ENCODE results near the gene TDRD12.

Gene TDRD12

DNA sequence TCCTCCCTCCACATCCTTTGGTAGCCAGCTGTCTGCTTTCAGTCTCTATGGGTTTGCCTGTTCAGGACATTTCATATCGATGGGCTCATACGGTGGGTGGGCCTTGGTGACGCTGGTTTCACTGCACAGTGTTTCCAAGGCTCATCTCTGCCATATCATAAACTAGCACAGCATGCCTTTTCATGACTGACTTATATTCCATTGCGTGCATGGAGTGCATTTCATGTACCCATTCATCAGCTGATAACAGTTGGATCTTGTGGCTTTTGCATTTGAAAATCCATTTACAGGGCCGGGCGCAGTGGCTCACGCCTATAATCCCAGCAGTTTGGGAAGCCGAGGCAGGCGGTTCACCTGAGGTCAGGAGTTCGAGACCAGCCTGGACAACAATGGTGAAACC, 69.9 kb downstream of the TDRD12 start:
- H3K36me3 ChIP-seq (ENCODE audit: insufficient read depth, low read depth, low read length): no peaks in the 10 kb centered on the region
- no peak overlapping the region for H3K9ac ChIP-seq (ENCODE audit: low read depth, low read length)
- no peaks in the 10 kb centered on the region for H3K27me3 ChIP-seq (ENCODE audit: insufficient read depth, low read length)
- H3K9me3 ChIP-seq (ENCODE audit: insufficient read depth, low read depth, low read length): no peaks in the 10 kb centered on the region
- no peaks in the 10 kb centered on the region for H3K4me1 ChIP-seq (ENCODE audit: insufficient read depth, low read length)
- no peak overlapping the region for H3K27ac ChIP-seq (ENCODE audit: low read length)
- no peak overlapping the region for H3K4me3 ChIP-seq (ENCODE audit: low read length)

DNA sequence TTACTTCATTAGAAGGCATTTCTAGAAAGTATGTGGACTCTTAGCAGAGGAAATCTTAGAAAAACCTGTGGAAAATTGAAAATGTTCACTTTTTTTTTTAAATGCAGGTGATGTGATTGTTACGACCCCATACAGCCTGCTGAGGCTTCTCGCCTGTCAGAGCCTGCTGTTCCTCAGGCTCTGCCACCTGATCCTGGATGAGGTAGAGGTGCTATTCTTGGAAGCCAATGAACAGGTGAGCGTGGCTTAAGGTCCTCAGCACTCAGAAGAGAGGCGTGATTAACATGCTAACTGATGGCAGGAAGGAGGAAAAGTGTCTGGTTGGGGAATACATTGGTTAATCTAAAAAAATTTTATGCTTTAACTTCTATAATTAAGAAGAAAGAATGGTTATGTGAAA, 78.6 kb downstream of the TDRD12 start:
- Histone ChIP-seq H3K36me3 (ENCODE audit: insufficient read depth, low read depth, low read length) (no peaks in the 10 kb centered on the region), H3K9ac (ENCODE audit: low read depth, low read length) (no peak overlapping the region), H3K4me1 (ENCODE audit: insufficient read depth, low read length) (no peaks in the 10 kb centered on the region), H3K4me3 (ENCODE audit: low read length) (no peak overlapping the region), H3K27me3 (ENCODE audit: insufficient read depth, low read length) (no peaks in the 10 kb centered on the region), H3K27ac (ENCODE audit: low read length) (no peak overlapping the region), H3K9me3 (ENCODE audit: insufficient read depth, low read depth, low read length) (no peaks in the 10 kb centered on the region)

DNA sequence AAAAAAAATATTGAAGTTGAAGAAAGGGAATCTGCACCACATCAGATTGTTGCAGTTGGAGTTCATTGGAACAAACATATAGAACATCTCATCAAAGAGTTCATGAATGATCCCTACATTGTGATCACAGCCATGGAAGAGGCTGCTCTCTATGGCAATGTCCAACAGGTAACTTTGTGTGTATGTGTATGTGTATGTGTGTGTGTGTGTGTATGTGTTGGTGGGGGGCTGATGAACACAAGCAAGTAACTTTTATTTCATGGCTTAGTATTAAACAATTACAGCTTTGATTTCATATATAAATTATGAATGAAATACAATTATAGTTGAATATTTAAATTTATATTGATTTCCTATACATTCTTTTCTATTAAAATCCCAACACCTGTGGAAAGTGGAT, 80.6 kb downstream of the TDRD12 start:
- Histone ChIP-seq H3K9ac (ENCODE audit: low read depth, low read length) (no peak overlapping the region), H3K4me1 (ENCODE audit: insufficient read depth, low read length) (no peaks in the 10 kb centered on the region), H3K27ac (ENCODE audit: low read length) (no peak overlapping the region), H3K27me3 (ENCODE audit: insufficient read depth, low read length) (no peaks in the 10 kb centered on the region), H3K36me3 (ENCODE audit: insufficient read depth, low read depth, low read length) (no peaks in the 10 kb centered on the region), H3K9me3 (ENCODE audit: insufficient read depth, low read depth, low read length) (no peaks in the 10 kb centered on the region), H3K4me3 (ENCODE audit: low read length) (no peak overlapping the region)

DNA sequence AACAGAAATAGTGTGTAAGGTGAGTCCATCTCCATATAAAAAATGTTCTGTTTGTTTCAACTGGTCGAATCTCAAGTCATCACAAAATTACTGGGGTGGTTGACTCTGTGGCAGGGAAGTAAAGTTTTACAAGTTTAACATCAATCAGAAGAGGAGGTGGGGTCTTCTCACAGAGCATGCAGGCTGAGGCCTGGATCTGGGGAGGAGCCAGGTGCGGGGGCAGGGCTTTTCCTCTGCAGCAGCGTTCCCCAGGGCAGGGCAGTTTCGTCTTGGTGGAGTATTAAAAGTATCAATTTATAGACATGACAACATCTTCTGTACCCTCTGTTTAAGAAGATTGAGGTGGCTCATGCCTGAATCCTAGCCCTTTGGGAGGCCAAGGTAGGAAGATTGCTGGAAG, 81.2 kb downstream of the TDRD12 start:
- no peak overlapping the region for H3K9ac ChIP-seq (ENCODE audit: low read depth, low read length)
- no peaks in the 10 kb centered on the region for H3K27me3 ChIP-seq (ENCODE audit: insufficient read depth, low read length)
- H3K9me3 ChIP-seq (ENCODE audit: insufficient read depth, low read depth, low read length): no peaks in the 10 kb centered on the region
- no peaks in the 10 kb centered on the region for H3K36me3 ChIP-seq (ENCODE audit: insufficient read depth, low read depth, low read length)
- H3K4me1 ChIP-seq (ENCODE audit: insufficient read depth, low read length): no peaks in the 10 kb centered on the region
- no peak overlapping the region for H3K4me3 ChIP-seq (ENCODE audit: low read length)
- H3K27ac ChIP-seq (ENCODE audit: low read length): no peak overlapping the region

DNA sequence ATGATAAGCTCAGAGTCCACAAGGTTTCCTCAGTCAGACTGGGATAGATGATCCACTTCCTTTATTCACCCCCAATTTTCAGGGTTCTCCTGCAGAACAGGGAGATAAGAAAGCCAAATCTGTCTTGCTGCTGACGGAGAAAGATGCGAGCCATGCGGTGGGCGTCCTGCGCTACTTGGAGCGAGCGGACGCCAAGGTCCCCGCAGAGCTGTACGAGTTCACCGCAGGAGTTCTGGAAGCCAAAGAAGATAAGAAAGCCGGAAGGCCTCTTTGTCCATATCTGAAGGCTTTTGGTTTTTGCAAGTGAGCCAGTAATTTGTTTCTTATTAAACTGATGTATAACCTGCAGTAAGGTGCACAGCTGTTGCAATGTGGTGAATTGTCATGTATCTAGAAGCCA, 83.3 kb downstream of the TDRD12 start:
- no peaks in the 10 kb centered on the region for H3K27me3 ChIP-seq (ENCODE audit: insufficient read depth, low read length)
- H3K36me3 ChIP-seq (ENCODE audit: insufficient read depth, low read depth, low read length): no peaks in the 10 kb centered on the region
- H3K4me3 ChIP-seq (ENCODE audit: low read length): no peak overlapping the region
- H3K9ac ChIP-seq (ENCODE audit: low read depth, low read length): no peak overlapping the region
- H3K4me1 ChIP-seq (ENCODE audit: insufficient read depth, low read length): no peaks in the 10 kb centered on the region
- H3K9me3 ChIP-seq (ENCODE audit: insufficient read depth, low read depth, low read length): no peaks in the 10 kb centered on the region
- no peak overlapping the region for H3K27ac ChIP-seq (ENCODE audit: low read length)

DNA sequence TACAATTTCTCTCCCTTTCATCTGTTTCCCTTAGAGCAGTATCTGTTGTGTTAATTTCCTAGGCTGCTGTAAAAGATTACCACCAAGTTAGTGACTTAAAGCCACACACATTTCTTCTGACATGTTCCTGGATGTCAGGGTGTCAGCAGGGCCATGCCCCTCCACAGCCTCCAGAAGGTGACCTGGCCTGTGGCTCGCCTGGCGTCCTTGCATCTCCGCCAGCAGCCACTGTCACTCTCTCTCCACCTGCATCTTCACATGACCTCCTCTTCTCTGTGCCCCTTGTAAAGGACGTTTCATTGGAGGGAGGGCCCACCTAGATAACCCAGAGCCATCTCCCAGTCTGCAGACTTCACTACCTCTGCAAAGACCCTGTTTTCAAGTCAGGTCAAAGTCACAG, 88.7 kb downstream of the TDRD12 start:
- no peaks in the 10 kb centered on the region for H3K36me3 ChIP-seq (ENCODE audit: insufficient read depth, low read depth, low read length)
- no peaks in the 10 kb centered on the region for H3K9me3 ChIP-seq (ENCODE audit: insufficient read depth, low read depth, low read length)
- no peak overlapping the region for H3K27ac ChIP-seq (ENCODE audit: low read length)
- no peaks in the 10 kb centered on the region for H3K4me1 ChIP-seq (ENCODE audit: insufficient read depth, low read length)
- H3K4me3 ChIP-seq (ENCODE audit: low read length): no peak overlapping the region
- no peak overlapping the region for H3K9ac ChIP-seq (ENCODE audit: low read depth, low read length)
- H3K27me3 ChIP-seq (ENCODE audit: insufficient read depth, low read length): no peaks in the 10 kb centered on the region

DNA sequence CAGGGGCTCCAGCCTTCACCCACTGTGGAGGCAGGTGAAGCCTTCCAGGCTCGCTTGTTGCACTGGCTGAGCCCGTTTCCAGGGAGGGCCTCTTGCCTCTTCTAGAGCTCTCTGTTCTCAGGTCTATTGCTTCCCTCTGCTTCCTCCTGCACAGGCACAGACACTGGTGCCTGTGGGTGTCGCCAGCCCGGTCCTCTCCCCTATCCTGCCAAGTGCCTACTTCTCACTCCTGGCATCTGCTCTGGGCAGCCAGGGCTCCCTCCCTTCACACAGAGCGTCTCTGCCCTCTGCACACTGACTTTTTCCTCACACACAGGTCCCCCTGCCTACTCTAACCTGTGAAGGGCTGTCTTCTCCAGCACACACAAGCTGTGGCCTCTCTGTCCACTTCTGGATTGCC, 89.7 kb downstream of the TDRD12 start:
- H3K4me1 ChIP-seq (ENCODE audit: insufficient read depth, low read length): no peaks in the 10 kb centered on the region
- no peaks in the 10 kb centered on the region for H3K9me3 ChIP-seq (ENCODE audit: insufficient read depth, low read depth, low read length)
- H3K27me3 ChIP-seq (ENCODE audit: insufficient read depth, low read length): no peaks in the 10 kb centered on the region
- no peak overlapping the region for H3K9ac ChIP-seq (ENCODE audit: low read depth, low read length)
- no peak overlapping the region for H3K27ac ChIP-seq (ENCODE audit: low read length)
- no peaks in the 10 kb centered on the region for H3K36me3 ChIP-seq (ENCODE audit: insufficient read depth, low read depth, low read length)
- no peak overlapping the region for H3K4me3 ChIP-seq (ENCODE audit: low read length)

DNA sequence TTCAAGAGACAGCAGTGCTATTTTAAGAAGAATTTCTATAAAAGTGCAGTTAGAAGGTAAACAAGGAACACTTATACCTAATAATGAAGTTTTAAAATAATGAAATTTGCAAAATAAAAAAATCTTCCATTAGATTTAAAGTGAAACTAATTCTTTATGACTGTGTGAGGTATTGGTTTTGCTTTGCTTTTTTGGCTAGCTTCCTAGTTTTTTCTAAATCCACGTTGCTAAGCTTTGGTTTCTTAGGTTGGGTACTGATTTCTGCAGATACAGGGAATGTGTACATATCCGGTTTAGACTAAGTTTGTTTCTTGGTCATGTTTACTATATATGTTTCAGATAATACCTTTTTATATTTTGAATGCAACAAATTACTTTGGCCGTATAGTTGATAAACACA, 90.2 kb downstream of the TDRD12 start:
- H3K9ac ChIP-seq (ENCODE audit: low read depth, low read length): no peak overlapping the region
- H3K27ac ChIP-seq (ENCODE audit: low read length): no peak overlapping the region
- H3K9me3 ChIP-seq (ENCODE audit: insufficient read depth, low read depth, low read length): no peaks in the 10 kb centered on the region
- no peaks in the 10 kb centered on the region for H3K36me3 ChIP-seq (ENCODE audit: insufficient read depth, low read depth, low read length)
- no peak overlapping the region for H3K4me3 ChIP-seq (ENCODE audit: low read length)
- H3K27me3 ChIP-seq (ENCODE audit: insufficient read depth, low read length): no peaks in the 10 kb centered on the region
- H3K4me1 ChIP-seq (ENCODE audit: insufficient read depth, low read length): no peaks in the 10 kb centered on the region

DNA sequence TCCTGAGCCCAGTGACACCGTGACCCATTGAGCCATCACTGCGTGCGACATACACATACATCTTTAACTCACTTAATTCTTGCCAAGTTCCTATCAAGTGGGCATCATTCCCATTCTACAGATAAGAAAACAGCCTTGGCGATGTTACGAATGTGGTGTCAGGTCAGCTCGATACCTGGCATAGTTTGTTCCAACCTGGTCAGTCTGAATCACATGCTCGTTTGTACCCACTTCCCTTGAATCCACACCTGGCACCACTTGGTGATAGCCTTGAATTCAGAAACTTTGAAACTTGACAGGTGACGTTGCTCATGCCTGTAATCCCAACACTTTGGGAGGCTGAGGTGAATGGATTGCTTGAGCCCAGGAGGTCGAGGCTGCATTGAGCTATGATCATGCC, 90.9 kb downstream of the TDRD12 start:
- Histone ChIP-seq H3K27ac (ENCODE audit: low read length) (no peak overlapping the region), H3K27me3 (ENCODE audit: insufficient read depth, low read length) (no peaks in the 10 kb centered on the region), H3K9ac (ENCODE audit: low read depth, low read length) (no peak overlapping the region), H3K36me3 (ENCODE audit: insufficient read depth, low read depth, low read length) (no peaks in the 10 kb centered on the region), H3K4me1 (ENCODE audit: insufficient read depth, low read length) (no peaks in the 10 kb centered on the region), H3K4me3 (ENCODE audit: low read length) (no peak overlapping the region), H3K9me3 (ENCODE audit: insufficient read depth, low read depth, low read length) (no peaks in the 10 kb centered on the region)

DNA sequence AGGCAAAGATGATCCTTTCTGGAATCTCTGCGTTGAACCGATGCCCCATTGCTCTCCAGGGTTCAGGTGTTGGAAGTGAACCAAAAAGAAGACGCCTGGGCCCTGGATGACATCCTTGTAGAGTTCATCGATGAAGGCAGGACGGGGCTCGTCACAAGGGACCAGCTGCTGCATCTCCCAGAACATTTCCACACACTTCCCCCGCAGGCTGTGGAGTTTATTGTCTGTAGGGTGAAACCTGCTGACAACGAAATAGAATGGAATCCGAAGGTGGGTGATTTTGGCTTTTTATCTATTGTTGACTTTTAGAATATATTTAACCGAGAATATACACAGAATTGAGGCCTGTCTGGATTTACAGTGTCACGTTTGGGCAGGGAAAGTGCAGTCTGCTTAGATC, 91.6 kb downstream of the TDRD12 start:
- Histone ChIP-seq H3K4me1 (ENCODE audit: insufficient read depth, low read length) (peaks cover 4% of the 10 kb centered on the region), H3K36me3 (ENCODE audit: insufficient read depth, low read depth, low read length) (no peaks in the 10 kb centered on the region), H3K9ac (ENCODE audit: low read depth, low read length) (no peak overlapping the region), H3K27ac (ENCODE audit: low read length) (no peak overlapping the region), H3K27me3 (ENCODE audit: insufficient read depth, low read length) (no peaks in the 10 kb centered on the region), H3K9me3 (ENCODE audit: insufficient read depth, low read depth, low read length) (no peaks in the 10 kb centered on the region), H3K4me3 (ENCODE audit: low read length) (no peak overlapping the region)

DNA sequence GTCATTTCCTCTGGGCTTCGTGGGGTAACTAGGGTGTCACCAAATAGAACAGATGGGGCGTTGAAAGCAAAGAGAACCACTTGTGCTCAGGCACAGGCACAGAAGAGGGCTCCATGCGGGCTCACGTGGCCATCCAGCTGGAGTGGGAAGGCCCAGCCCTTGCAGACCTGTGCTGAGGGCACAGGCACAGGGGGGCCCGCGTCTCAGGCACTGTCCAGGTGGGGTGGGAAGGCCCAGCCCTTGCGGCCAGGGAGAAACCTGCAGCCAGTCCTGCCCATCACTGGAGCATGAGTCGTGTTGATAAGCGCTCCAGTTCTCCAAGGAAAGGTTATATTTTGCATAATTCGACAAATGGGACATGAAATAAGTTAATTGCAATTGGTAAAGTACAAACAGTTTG, 92.5 kb downstream of the TDRD12 start:
- Histone ChIP-seq H3K9me3 (ENCODE audit: insufficient read depth, low read depth, low read length) (no peaks in the 10 kb centered on the region), H3K9ac (ENCODE audit: low read depth, low read length) (no peak overlapping the region), H3K4me3 (ENCODE audit: low read length) (no peak overlapping the region), H3K27ac (ENCODE audit: low read length) (no peak overlapping the region), H3K4me1 (ENCODE audit: insufficient read depth, low read length) (peaks cover 12% of the 10 kb centered on the region), H3K36me3 (ENCODE audit: insufficient read depth, low read depth, low read length) (no peaks in the 10 kb centered on the region), H3K27me3 (ENCODE audit: insufficient read depth, low read length) (no peaks in the 10 kb centered on the region)

DNA sequence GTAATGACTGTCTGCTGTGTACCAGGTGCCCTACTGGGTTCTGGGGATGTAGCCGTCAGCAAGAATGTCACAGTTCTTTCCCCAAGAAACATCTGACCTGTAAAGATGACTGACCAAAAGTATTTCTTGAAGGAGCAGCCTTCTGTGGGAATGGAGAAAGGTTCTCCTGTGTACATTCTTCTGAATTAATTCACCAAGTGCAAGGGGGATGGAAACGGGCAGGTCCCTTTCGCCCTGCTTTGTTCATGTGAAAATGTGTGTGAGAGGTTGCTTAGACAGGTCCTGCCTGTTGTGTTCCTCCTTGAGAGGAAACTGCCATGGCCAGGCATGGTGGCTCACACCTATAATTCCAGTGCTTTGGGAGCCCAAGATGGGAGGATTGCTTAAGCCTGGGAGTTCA, 93.0 kb downstream of the TDRD12 start:
- H3K27me3 ChIP-seq (ENCODE audit: insufficient read depth, low read length): no peaks in the 10 kb centered on the region
- no peak overlapping the region for H3K27ac ChIP-seq (ENCODE audit: low read length)
- H3K9ac ChIP-seq (ENCODE audit: low read depth, low read length): no peak overlapping the region
- H3K4me3 ChIP-seq (ENCODE audit: low read length): no peak overlapping the region
- peaks cover 14% of the 10 kb centered on the region for H3K4me1 ChIP-seq (ENCODE audit: insufficient read depth, low read length)
- no peaks in the 10 kb centered on the region for H3K36me3 ChIP-seq (ENCODE audit: insufficient read depth, low read depth, low read length)
- H3K9me3 ChIP-seq (ENCODE audit: insufficient read depth, low read depth, low read length): no peaks in the 10 kb centered on the region

DNA sequence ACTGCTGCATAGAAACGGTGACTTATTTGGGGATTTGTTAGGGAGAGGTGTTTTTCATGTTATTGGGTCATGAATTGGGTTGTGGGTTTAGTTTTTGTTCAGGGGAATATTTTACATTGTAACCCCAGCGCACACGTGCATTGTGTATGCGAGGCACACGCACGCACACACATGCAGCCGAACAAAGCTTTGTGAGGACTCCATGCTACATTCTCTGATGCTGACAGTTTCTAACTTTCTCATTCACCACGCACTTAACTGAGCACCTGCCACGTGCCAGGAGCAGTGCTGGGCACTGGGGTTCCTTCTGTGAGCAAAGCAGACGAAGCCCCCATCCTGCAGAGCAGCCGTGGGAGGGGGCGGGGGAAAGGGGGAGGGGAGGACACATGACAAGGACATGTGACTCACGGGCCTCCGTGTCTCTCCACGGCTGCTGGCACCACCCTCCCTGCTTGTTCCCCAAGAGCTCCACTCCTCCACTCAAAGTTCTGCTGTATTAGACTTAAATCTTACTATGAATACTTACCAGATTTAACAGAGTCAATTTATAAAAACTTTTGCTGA, 94.4 kb downstream of the TDRD12 start:
- H3K36me3 ChIP-seq (ENCODE audit: insufficient read depth, low read depth, low read length): no peaks in the 10 kb centered on the region
- H3K9me3 ChIP-seq (ENCODE audit: insufficient read depth, low read depth, low read length): no peaks in the 10 kb centered on the region
- no peak overlapping the region for H3K27ac ChIP-seq (ENCODE audit: low read length)
- H3K9ac ChIP-seq (ENCODE audit: low read depth, low read length): no peak overlapping the region
- H3K4me3 ChIP-seq (ENCODE audit: low read length): no peak overlapping the region
- no peaks in the 10 kb centered on the region for H3K27me3 ChIP-seq (ENCODE audit: insufficient read depth, low read length)
- peaks cover 14% of the 10 kb centered on the region for H3K4me1 ChIP-seq (ENCODE audit: insufficient read depth, low read length)
